Endothelial cell of umbilical vein (primary cell): ENCODE data around the gene MIGA2. TPM values are rescaled to one million over a fixed set of nuclear protein-coding genes. Genes with fewer than 3 reads are reported as not detected.

Experiments used
- BruUV-seq: library from RNA; stranded (reverse); fragments of 400-500 nt; replicated peaks from 2 replicates; lab custom pipeline; 2021; lab: Mats Ljungman, UMichigan
- CTCF ChIA-PET: fragments of 300-600, 350-600 bp; sonication (Branson Sonifier 250); formaldehyde crosslinking; loops from one replicate; lab custom pipeline; 2021; ENCODE audit warnings: antibody characterized with exemption, inconsistent platforms; lab: Charles Lee
- POLR2A ChIA-PET: fragments of 300-600, 350-600 bp; sonication (Branson Sonifier 250); formaldehyde crosslinking; loops from one replicate; lab custom pipeline; 2021; ENCODE audit warnings: antibody characterized with exemption, inconsistent platforms; lab: Charles Lee
- DNase-seq: peaks from one replicate; pipeline ENCODE4 v3.0.0-alpha.2; 2011; ENCODE audit warnings: low read depth, low spot score
- FAIRE-seq: peaks from 2 replicates; lab custom pipeline; 2011; peaks lifted over from hg19 to GRCh38; lab: Jason Lieb, UNC
- H2AFZ ChIP-seq: 2 replicates; pipeline ENCODE4 v1.6.0; 2012; ENCODE audit warnings: low read depth, low read length, control low read depth, inconsistent platforms
- H3K27ac ChIP-seq: 2 replicates; pipeline ENCODE4 v1.5.1; 2011; ENCODE audit warnings: low read depth, mild to moderate bottlenecking, control low read depth, low read length, moderate library complexity; ENCODE audit not compliant: insufficient read depth
- H3K27me3 ChIP-seq, 2 experiments: 2 replicates each; pipeline versions ENCODE4 v1.6.0 to v1.6.1; 2011; ENCODE audit warnings: low read length in 2 of 2, mixed read lengths in 1 of 2; ENCODE audit not compliant: control insufficient read depth in 2 of 2, insufficient read depth in 2 of 2
- H3K36me3 ChIP-seq, 2 experiments: 2 replicates in 1 of 2; 3 replicates in 1 of 2; pipeline ENCODE4 v1.5.1; 2011; ENCODE audit warnings: low read length in 2 of 2, mild to moderate bottlenecking in 1 of 2, moderate library complexity in 1 of 2; ENCODE audit not compliant: control insufficient read depth in 2 of 2, insufficient read depth in 2 of 2; ENCODE audit errors: extremely low read depth in 1 of 2
- H3K4me1 ChIP-seq: 3 replicates; pipeline ENCODE4 v1.5.1; 2011; ENCODE audit warnings: mild to moderate bottlenecking, low read length; ENCODE audit not compliant: control insufficient read depth, insufficient read depth; ENCODE audit errors: extremely low read depth
- H3K4me2 ChIP-seq: 2 replicates; pipeline ENCODE4 v1.6.1; 2011; ENCODE audit warnings: low read length, control low read depth, mixed read lengths; ENCODE audit not compliant: insufficient read depth
- H3K4me3 ChIP-seq, 3 experiments: fragments of 200-600 bp in 1 of 3; sonication (generic), shearing (Covaris generic) in 1 of 3; replicated peaks in 1 of 3; 2 replicates each; pipeline ENCODE4 v1.5.1; 2011 to 2016; ENCODE audit warnings: control low read depth in 3 of 3, low read length in 3 of 3, mild to moderate bottlenecking in 2 of 3, inconsistent platforms in 1 of 3, low read depth in 1 of 3, moderate library complexity in 1 of 3; ENCODE audit not compliant: insufficient read depth in 1 of 3
- H3K79me2 ChIP-seq: 2 replicates; pipeline ENCODE4 v1.6.0; 2012; ENCODE audit warnings: low read length, inconsistent platforms; ENCODE audit not compliant: control insufficient read depth, insufficient read depth
- H3K9ac ChIP-seq: replicated peaks from 2 replicates; pipeline ENCODE3; 2011; ENCODE audit warnings: low read length, control low read depth; ENCODE audit not compliant: insufficient read depth; ENCODE audit errors: extremely low read depth
- H3K9me1 ChIP-seq: replicated peaks from 3 replicates; pipeline ENCODE4 v1.6.0; 2011; ENCODE audit warnings: mild to moderate bottlenecking, low read length; ENCODE audit not compliant: control insufficient read depth, insufficient read depth; ENCODE audit errors: extremely low read depth
- H3K9me3 ChIP-seq: replicated peaks from 2 replicates; pipeline ENCODE4 v1.5.1; 2012; ENCODE audit warnings: low read length, inconsistent platforms; ENCODE audit not compliant: control insufficient read depth, insufficient read depth
- H4K20me1 ChIP-seq: replicated peaks from 2 replicates; pipeline ENCODE3; 2011; ENCODE audit warnings: mild to moderate bottlenecking, low read length; ENCODE audit not compliant: control insufficient read depth, insufficient read depth; ENCODE audit errors: extremely low read depth
- EZH2 ChIP-seq: IDR thresholded peaks from 2 replicates; pipeline ENCODE4 v1.6.1; 2012; ENCODE audit warnings: borderline replicate concordance, low read depth, mild to moderate bottlenecking, moderate library complexity, low read length, inconsistent platforms; ENCODE audit not compliant: severe bottlenecking
- FOS ChIP-seq: IDR thresholded peaks from 2 replicates; pipeline ENCODE4 v1.6.1; 2011; ENCODE audit warnings: mild to moderate bottlenecking, low read length, moderate library complexity, borderline replicate concordance; ENCODE audit not compliant: insufficient read depth
- GATA2 ChIP-seq: IDR thresholded peaks from 2 replicates; pipeline ENCODE4 v1.7.0; 2011; ENCODE audit warnings: low read depth, mild to moderate bottlenecking, moderate library complexity, mixed read lengths, low read length; ENCODE audit not compliant: insufficient read length, insufficient read depth
- JUN ChIP-seq: IDR thresholded peaks from 2 replicates; pipeline ENCODE4 v1.6.1; 2011; ENCODE audit warnings: borderline replicate concordance, low read depth; ENCODE audit not compliant: insufficient read length, insufficient read depth
- MYC ChIP-seq: IDR thresholded peaks from one replicate; pipeline ENCODE4 v1.6.1; 2011; ENCODE audit warnings: mild to moderate bottlenecking, low read depth, low read length
- POLR2A ChIP-seq: IDR thresholded peaks from 2 replicates; pipeline ENCODE4 v1.6.1; 2012; ENCODE audit warnings: low read depth, mild to moderate bottlenecking, control low read depth, low read length
- POLR2AphosphoS5 ChIP-seq: IDR thresholded peaks from 2 replicates; pipeline ENCODE4 v1.6.1; 2012; ENCODE audit warnings: low read depth, mild to moderate bottlenecking, control low read depth, low read length, moderate library complexity; ENCODE audit not compliant: insufficient read depth
- dilution Hi-C: fragments of 300-500 bp; cut with MboI; formaldehyde crosslinking; loops from one replicate; pipeline ENCODE4 v1.15.0; 2019; ENCODE audit warnings: low sequenced_read_pairs; ENCODE audit not compliant: extremely low pct_ligation_motif_present
- intact Hi-C: fragments of 100-400 bp; cut with micrococcal nuclease; formaldehyde crosslinking; loops from one replicate; pipeline ENCODE4 v1.10.0; 2022
- polyA plus RNA-seq, 4 experiments: library from polyadenylated mRNA; depleted of rRNA in 3 of 4; stranded (reverse) in 3 of 4; unstranded in 1 of 4; fragments of >200 nt; gene quantifications; 2 replicates each; pipeline versions ENCODE4 v1.2.1 to v1.2.3, GENCODE V29; 2011 to 2012; ENCODE audit warnings: missing spikeins in 1 of 4
- total RNA-seq: library from RNA; stranded (reverse); gene quantifications from 2 replicates; pipeline ENCODE4 v1.2.3, GENCODE V29; 2021
- TF ChIP-seq, protein P1 (sequence below): IDR thresholded peaks from 2 replicates; pipeline ENCODE4 v1.6.1; 2011; ENCODE audit not compliant: insufficient read depth, insufficient read length
- TF ChIP-seq, protein P2 (sequence below), 2 donors: IDR thresholded peaks; 1 replicate in 1 of 2; 2 replicates in 1 of 2; pipeline ENCODE4 v1.5.1; 2011; ENCODE audit warnings: low read length in 2 of 2, mild to moderate bottlenecking in 2 of 2, moderate library complexity in 2 of 2, control low read depth in 1 of 2, inconsistent platforms in 1 of 2, low read depth in 1 of 2; ENCODE audit not compliant: insufficient read depth in 1 of 2; ENCODE audit errors: extremely low read depth in 1 of 2

The MIGA2 gene
- total and polyA plus RNA-seq, 2 donors (not counting 3 experiments of a cell fraction or from before 2014, with no cell fraction given), result 27.7 to 28.0 TPM

- BruUV-seq, result no TSS peak
- dilution Hi-C loops (no loop called here), intact Hi-C loops (no loop called here)
- no peak overlapping the region for H3K27ac ChIP-seq
- no peaks in the 10 kb centered on the region for H3K79me2 ChIP-seq
- no peak for TF ChIP-seq MYC
- no peak for FAIRE-seq
- no peaks in the 10 kb centered on the region for H3K9me3 ChIP-seq
- no peaks in the 10 kb centered on the region for H4K20me1 ChIP-seq
- POLR2A ChIA-PET, result no interaction called here
- no peak for DNase-seq
- no peak overlapping the region for H2AFZ ChIP-seq
- peaks cover 3 to 35% of the 10 kb centered on the region in 2 experiments for H3K36me3 ChIP-seq
- CTCF ChIA-PET, result interaction anchor here (0.9 kb wide), 1 partner anchor 9 kb away, joined by 4 read pairs; no protein-coding TSS in a partner anchor
- H3K4me2 ChIP-seq, result no peak overlapping the region
- H3K9me1 ChIP-seq, result no peaks in the 10 kb centered on the region
- H3K4me1 ChIP-seq, result no peaks in the 10 kb centered on the region
- no peak overlapping the region for H3K4me3 ChIP-seq
- H3K27me3 ChIP-seq, result no peaks in the 10 kb centered on the region
- no peak overlapping the region for H3K9ac ChIP-seq
These were observed 26.0 kb upstream of the MIGA2 start for GRCh38 chr9:129010267-129010975.

DNA sequence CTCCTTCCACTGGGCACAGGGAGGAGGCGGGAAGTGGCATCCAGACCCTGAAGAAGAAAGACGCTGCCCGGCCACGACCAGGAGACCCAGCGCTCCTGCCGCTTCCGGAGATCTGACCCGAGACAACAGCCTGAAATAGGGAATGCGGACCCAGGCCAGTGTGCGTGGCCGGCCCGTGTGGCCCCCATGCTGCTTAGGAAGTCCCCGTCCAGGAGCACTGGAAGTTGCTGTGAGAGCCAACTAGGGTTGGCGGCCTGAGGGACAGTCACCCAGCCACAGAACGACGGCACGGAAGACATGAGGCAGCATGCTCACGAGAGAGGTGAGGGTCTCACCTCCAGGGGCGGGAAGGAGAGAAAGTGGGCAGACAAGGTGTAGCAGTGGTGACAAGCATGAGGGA, 25.3 kb upstream of the MIGA2 start:
- TF ChIP-seq, protein P1, sequence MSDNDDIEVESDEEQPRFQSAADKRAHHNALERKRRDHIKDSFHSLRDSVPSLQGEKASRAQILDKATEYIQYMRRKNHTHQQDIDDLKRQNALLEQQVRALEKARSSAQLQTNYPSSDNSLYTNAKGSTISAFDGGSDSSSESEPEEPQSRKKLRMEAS, result no peak
- TF ChIP-seq POLR2A (no peak), FOS (no peak), POLR2AphosphoS5 (no peak), GATA2 (no peak), MYC (no peak), EZH2 (no peak), JUN (no peak)
- TF ChIP-seq, protein P2, sequence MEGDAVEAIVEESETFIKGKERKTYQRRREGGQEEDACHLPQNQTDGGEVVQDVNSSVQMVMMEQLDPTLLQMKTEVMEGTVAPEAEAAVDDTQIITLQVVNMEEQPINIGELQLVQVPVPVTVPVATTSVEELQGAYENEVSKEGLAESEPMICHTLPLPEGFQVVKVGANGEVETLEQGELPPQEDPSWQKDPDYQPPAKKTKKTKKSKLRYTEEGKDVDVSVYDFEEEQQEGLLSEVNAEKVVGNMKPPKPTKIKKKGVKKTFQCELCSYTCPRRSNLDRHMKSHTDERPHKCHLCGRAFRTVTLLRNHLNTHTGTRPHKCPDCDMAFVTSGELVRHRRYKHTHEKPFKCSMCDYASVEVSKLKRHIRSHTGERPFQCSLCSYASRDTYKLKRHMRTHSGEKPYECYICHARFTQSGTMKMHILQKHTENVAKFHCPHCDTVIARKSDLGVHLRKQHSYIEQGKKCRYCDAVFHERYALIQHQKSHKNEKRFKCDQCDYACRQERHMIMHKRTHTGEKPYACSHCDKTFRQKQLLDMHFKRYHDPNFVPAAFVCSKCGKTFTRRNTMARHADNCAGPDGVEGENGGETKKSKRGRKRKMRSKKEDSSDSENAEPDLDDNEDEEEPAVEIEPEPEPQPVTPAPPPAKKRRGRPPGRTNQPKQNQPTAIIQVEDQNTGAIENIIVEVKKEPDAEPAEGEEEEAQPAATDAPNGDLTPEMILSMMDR (IDR thresholded peaks at IDR 0.05; ENCODE audit: extremely low read depth in 1 of 2, insufficient read depth in 1 of 2, low read depth in 1 of 2, low read length in 2 of 2), result no peak
- no TSS peak for BruUV-seq
- CTCF ChIA-PET, result interaction anchor here (0.9 kb wide), 1 partner anchor 8 kb away, joined by 4 read pairs; no protein-coding TSS in a partner anchor
- H3K9ac ChIP-seq, result no peak overlapping the region
- no peaks in the 10 kb centered on the region for H3K9me1 ChIP-seq
- no peaks in the 10 kb centered on the region for H4K20me1 ChIP-seq
- no peaks in the 10 kb centered on the region for H3K4me1 ChIP-seq
- H2AFZ ChIP-seq, result no peak overlapping the region
- POLR2A ChIA-PET, result no interaction called here
- H3K4me3 ChIP-seq, result no peak overlapping the region
- no peaks in the 10 kb centered on the region for H3K79me2 ChIP-seq
- peaks cover 0 to 29% of the 10 kb centered on the region in 2 experiments for H3K36me3 ChIP-seq
- no peak overlapping the region for H3K4me2 ChIP-seq
- no peak for FAIRE-seq
- intact Hi-C loops (no loop called here), dilution Hi-C loops (no loop called here)
- H3K27ac ChIP-seq, result no peak overlapping the region
- DNase-seq, result no peak
- H3K27me3 ChIP-seq, result no peaks in the 10 kb centered on the region
- H3K9me3 ChIP-seq, result no peaks in the 10 kb centered on the region
